ENCODE data around the gene XK.

- no peak for TF ChIP-seq POLR2AphosphoS5 (IDR thresholded peaks at IDR 0.05; ENCODE audit: borderline replicate concordance, low read depth, low read length)
- no peak for TF ChIP-seq EZH2 (IDR thresholded peaks at IDR 0.05)
Measured at GRCh38 chrX:37690119-37690518, 4.5 kb downstream of the XK start.

Measured in SK-N-MC (cell line).